Skeletal muscle cell (primary cell): Measurements from ENCODE around the gene PHYKPL.

Experiments
- DNase-seq: peaks from one replicate; pipeline ENCODE4 v3.0.0-alpha.2; 2010; ENCODE audit warnings: low read depth
- H3K4me3 ChIP-seq: 2 replicates; pipeline ENCODE4 v1.5.1; 2011; ENCODE audit warnings: low read depth, mild to moderate bottlenecking, control low read depth, low read length, moderate library complexity

PHYKPL gene

DNA sequence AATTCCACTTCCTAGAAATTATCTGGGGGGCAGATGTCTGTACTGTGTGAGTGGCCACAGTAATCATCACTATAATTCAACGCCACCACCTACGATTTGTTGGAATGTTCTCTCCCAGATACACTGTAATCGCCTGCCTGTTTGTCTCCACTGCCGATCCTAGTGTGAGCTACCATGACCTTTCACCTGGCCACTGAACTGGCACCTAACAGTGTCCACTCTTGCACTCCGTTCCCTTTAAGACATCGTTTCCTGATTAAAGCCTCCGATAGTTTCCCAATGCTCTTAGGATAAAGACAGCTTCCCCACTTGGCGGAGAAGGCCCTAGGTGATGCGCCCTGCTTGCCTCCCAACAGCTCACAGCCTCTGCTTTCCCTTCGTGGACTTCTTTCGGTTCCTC is 4.0 kb downstream of the PHYKPL start:
- H3K4me3 ChIP-seq: no peak overlapping the region
- DNase-seq: no peak

GRCh38 chr5:178227929-178228328 is 4.7 kb downstream of the PHYKPL start:
- H3K4me3 ChIP-seq: no peak overlapping the region
- no peak for DNase-seq

DNA sequence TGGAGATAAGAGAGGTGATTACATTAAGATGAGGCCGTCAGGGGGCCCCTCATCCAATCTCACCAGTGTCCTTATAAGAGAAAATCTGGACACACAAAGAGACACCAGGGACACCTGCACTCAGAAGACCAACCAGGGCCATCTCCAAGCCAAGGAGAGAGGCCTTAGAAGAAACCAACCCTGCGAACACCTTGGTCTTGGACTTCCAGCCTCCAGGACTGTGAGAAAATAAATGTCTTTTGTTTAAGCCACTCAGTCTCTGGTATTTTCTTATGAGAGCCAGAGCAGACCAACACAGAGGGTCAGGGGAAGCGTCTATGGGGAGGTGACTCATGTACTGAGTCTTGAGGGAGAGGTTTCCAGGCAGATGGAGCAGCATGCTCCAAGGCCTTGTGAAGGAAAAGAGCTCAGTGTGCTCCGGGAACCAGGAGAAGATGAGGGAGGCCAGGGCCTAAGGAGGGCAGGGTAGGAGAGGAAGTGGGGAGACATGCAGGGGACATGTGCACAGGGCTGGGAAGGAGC is 5.4 kb downstream of the PHYKPL start:
- no peak overlapping the region for H3K4me3 ChIP-seq
- no peak for DNase-seq

DNA sequence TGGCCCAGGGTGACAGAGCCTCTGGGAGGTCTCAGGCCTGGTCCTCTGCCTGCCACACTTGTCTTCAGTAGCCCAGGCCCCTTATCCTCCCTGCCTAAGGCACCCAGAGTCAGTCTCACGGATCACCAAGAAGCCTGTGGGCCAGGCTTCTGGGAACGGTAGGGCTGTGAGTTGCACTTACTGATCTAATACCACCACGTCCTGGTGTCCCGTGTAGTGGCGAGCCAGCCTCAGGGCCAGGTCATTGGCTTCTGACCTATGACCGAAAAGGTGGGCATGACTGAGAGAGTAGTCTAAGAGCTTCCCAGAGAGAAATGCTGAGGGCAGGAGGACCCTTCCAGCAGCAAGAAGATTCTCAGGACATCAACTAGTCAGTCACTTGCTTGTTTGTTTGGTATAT is 7.4 kb downstream of the PHYKPL start:
- no peak overlapping the region for H3K4me3 ChIP-seq
- no peak for DNase-seq

DNA sequence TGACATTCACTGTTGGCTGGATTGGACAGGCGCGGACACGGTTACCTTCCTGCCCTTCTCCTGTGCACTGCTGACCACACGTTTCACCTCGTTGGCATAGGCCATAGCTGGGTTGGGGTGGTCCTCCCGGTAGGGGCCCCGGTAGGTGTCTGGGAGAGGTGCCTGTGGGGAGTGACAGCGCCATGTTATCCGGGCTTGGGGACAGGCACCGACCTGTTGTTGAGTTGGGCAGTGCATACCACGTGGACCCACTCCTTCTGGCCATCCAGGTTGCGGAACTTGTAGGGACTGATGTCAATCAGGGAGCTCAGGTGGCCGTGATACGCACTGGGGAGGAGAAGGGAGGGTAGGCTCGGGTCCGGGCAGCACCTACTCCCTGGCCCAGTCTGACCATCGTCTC is 8.2 kb downstream of the PHYKPL start:
- H3K4me3 ChIP-seq: no peak overlapping the region
- DNase-seq: no peak

- DNase-seq: no peak
- no peak overlapping the region for H3K4me3 ChIP-seq
These were observed 8.7 kb downstream of the PHYKPL start for GRCh38 chr5:178223828-178224335.

GRCh38 chr5:178223196-178223773 is 9.3 kb downstream of the PHYKPL start:
- DNase-seq: no peak
- H3K4me3 ChIP-seq: no peak overlapping the region

- no peak for DNase-seq
- no peak overlapping the region for H3K4me3 ChIP-seq
These were observed 10.3 kb downstream of the PHYKPL start for GRCh38 chr5:178222292-178222691.

GRCh38 chr5:178221853-178222252 is 10.7 kb downstream of the PHYKPL start:
- no peak for DNase-seq
- H3K4me3 ChIP-seq: no peak overlapping the region

DNA sequence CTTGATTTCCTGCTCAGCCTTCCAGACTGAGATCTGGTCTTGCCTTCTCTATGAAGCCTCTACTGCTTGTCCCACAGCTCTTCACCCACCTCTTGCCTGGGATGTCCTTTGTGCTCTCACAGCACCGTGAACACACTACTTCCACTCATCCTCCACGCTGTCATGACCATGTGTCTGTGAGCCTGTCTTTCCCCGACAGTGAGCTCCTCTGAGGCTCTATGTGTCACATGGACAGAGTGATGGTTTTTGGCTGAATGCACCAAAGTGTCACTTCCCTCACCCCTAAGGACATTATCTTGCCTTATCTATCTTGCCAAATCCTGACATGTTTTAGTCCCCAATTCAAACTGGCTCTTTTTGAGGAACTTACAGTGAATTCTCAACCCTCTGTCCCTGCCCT is 11.3 kb downstream of the PHYKPL start:
- no peak overlapping the region for H3K4me3 ChIP-seq
- DNase-seq: no peak

DNA sequence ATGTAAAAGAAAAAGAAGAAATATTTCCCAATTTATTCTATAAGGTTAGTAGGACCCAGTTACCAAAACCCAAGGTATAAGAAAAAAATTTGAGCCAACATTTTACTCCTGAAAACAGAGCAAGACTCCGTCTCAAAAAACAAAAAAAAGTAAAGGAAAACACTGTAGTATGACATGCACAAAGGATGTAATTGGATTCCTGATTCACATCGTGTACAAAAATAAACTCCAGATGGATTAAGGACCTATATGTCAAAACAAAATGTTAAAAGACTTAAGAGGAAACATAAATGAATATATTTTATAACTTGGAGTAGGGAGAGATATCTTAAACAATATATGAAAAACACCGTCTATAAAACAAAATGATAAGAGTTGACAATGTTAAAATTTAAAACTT is 13.8 kb downstream of the PHYKPL start:
- no peak for DNase-seq
- H3K4me3 ChIP-seq: no peak overlapping the region

DNA sequence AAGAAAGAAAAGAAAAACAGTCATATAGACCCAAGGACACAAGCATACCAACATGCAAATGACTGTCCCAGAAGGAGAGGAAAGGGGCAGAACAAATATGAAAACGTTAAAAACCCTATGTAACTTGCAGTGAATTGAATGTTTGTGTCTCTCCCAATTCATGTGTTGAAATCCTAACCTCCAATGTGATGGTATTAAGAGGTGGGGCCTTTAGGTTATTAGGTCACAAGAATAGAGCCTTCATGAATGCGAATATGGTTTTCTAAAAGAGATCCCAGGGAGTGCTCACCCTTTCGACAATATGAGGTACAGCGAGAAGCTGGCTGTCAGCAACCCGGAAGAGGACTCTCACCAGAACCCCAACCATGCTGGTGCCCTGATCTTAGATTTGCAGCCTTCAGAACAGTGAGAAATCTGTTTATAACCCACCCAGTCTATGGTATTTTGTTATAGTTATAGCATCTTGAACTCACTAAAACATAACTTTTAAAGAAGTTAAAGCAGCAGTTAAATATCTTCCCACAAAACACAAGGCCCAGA is 14.3 kb downstream of the PHYKPL start:
- H3K4me3 ChIP-seq: no peak overlapping the region
- DNase-seq: no peak

DNA sequence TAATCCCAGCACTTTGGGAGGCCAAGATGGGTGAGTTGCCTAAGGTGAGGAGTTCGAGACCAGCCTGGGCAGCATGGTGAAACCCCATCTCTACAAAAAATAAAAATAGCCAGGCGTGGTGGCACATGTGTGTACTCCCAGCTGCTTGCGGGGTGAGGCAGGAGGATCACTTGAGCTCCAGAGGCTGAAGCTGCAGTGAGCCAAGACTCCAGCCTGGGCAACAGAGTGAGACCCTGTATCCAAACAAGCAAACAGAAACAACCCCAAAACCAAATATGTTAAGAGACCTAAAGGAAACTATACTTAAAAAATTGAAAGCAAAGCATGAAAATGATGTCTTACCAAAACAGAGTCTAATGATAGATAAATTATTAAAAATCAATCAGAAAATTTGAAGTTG is 15.8 kb downstream of the PHYKPL start:
- no peak overlapping the region for H3K4me3 ChIP-seq
- no peak for DNase-seq

- no peak for DNase-seq
- H3K4me3 ChIP-seq: no peak overlapping the region
These were observed 16.5 kb downstream of the PHYKPL start for GRCh38 chr5:178216088-178216534.

DNA sequence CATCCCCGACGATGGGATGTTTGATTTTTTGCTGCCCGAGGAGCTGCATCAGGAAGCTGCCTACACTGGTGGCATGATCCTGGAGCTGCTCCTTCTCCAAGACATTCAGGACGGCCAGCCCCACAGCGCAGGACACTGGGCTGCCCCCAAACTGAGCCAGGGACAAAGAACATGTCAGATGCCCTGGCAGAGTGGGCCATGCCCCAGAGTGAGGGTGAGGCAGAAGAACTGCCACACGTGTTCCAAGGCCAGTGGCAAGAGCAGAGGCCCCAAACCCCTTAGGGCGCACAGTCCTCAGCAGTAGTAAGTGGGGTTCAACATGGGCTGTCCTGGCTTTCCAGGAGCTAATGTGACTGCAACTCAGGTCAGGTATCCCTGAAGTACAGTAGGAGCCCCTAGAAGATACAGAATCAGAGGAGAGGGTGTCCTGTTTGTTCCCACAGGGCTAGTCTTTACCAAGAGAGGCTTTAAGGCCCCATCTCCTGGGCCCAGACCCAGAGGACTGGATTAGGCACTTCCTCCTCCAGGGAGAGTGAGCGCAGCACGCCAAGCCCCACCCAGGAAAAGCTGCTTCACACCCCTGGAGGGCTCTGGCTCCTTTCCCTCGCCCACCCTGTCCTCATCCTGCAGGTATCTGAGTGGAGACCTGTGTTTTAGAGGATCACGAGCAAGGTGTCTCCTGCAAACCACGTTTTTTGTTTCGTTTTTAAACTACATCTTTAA is 17.2 kb downstream of the PHYKPL start:
- no peak for DNase-seq
- H3K4me3 ChIP-seq: no peak overlapping the region

DNA sequence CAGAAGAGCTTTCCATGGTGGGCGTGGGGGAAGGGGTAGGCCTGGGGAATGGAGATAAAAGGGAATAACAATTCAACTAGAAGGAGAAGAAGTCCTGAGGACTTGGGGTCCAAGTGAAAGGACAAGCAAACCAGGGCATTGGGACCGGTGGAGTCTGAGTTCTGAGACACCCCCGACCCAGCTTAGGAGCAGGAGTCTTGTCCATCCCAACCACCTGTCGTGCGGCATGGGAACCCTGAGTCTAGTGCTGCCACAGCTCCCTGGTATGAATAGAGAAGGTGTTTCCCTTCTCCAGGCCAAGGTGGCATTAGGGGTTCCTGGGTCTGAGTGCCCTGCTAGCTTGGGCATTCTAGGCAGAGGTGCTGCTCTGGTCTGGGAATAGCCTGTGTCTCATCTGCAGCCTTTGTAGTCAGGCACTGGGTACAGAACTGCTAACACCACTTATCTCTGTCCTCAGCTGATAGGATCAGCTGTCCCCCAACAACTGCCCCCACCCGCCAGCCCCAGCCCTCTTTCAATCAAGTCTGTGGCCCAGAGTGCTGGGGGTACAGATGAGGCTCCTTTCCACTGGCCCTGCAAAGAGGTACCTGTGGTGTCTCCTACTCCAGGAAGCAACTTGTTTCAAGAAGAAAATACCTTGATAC is 18.3 kb downstream of the PHYKPL start:
- no peak for DNase-seq
- no peak overlapping the region for H3K4me3 ChIP-seq

- DNase-seq: no peak
- no peak overlapping the region for H3K4me3 ChIP-seq
These were observed 18.9 kb downstream of the PHYKPL start for GRCh38 chr5:178213748-178214151.

DNA sequence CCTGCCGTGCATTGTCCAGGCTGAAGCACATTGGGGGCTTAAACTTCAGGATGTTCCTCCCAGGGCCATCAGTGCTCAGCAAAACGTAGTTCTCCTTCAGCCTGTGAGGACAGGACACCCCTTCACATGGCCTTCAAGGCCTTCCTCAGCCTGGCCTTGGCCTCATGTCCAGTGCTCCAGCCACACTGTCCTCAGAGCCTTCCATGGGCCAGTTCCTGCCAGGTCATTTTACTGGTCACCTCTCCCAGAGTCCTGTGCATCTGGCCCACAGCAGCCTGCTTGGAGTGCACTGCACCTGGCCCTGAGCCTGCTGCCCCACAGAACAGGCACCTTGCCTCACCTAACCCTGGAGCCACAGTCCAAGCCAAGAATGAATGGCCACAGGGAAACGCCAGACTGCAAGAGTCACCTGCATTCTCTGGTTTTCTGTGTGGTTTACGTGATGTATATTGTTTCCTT is 19.6 kb downstream of the PHYKPL start:
- DNase-seq: no peak
- H3K4me3 ChIP-seq: no peak overlapping the region

- no peak for DNase-seq
- no peak overlapping the region for H3K4me3 ChIP-seq
These were observed 20.2 kb downstream of the PHYKPL start for GRCh38 chr5:178212241-178213002.
